Neural cell (in vitro differentiated cells): ENCODE measurements around the gene MAPK8IP3. TPM values are rescaled to one million over a fixed set of nuclear protein-coding genes. Genes with fewer than 3 reads are reported as not detected.

Experiments
- H2AFZ ChIP-seq: fragments of 200-600, 300-800 bp; sonication (generic), shearing (Covaris generic); 2 replicates; pipeline ENCODE4 v1.6.0; 2014; ENCODE audit warnings: low read depth, mild to moderate bottlenecking, antibody characterized with exemption, low read length, moderate library complexity
- H3F3A ChIP-seq: fragments of 200-600 bp; shearing (Covaris generic); 2 replicates; pipeline ENCODE4 v1.6.1; 2016; ENCODE audit warnings: mild to moderate bottlenecking, moderate library complexity, mixed read lengths, antibody characterized with exemption, low read length; ENCODE audit not compliant: insufficient read depth, poor library complexity, severe bottlenecking
- H3K27ac ChIP-seq: fragments of 200-600, 300-800 bp; sonication (generic), shearing (Covaris generic); 2 replicates; pipeline ENCODE4 v1.5.1; 2014; ENCODE audit warnings: mild to moderate bottlenecking, low read length, moderate library complexity
- H3K27me3 ChIP-seq: fragments of 300-800, 200-600 bp; sonication (generic), shearing (Covaris generic); 2 replicates; pipeline ENCODE4 v1.6.0; 2014; ENCODE audit warnings: mild to moderate bottlenecking, low read depth, low read length, moderate library complexity; ENCODE audit not compliant: insufficient read depth
- H3K36me3 ChIP-seq: fragments of 300-800, 200-600 bp; sonication (generic), shearing (Covaris generic); 2 replicates; pipeline ENCODE4 v1.5.1; 2014; ENCODE audit warnings: mild to moderate bottlenecking, antibody characterized with exemption, low read length, moderate library complexity; ENCODE audit not compliant: insufficient read depth
- H3K4me2 ChIP-seq: fragments of 300-800, 200-600 bp; sonication (generic), shearing (Covaris generic); 2 replicates; pipeline ENCODE4 v1.6.0; 2014; ENCODE audit warnings: mild to moderate bottlenecking, low read length
- H3K4me3 ChIP-seq: fragments of 300-800, 200-600 bp; sonication (generic), shearing (Covaris generic); 2 replicates; pipeline ENCODE4 v1.5.1; 2014; ENCODE audit warnings: mild to moderate bottlenecking, low read length, moderate library complexity
- H3K79me2 ChIP-seq: fragments of 200-600 bp; shearing (Covaris generic); replicated peaks from 2 replicates; pipeline ENCODE4 v1.6.0; 2014; ENCODE audit warnings: mild to moderate bottlenecking, low read length, moderate library complexity; ENCODE audit not compliant: insufficient read depth
- H3K9ac ChIP-seq: fragments of 300-800, 200-600 bp; sonication (generic), shearing (Covaris generic); 2 replicates; pipeline ENCODE4 v1.6.1; 2016; ENCODE audit warnings: mild to moderate bottlenecking, low read length, mixed read lengths
- H3K9me2 ChIP-seq: fragments of 200-600 bp; shearing (Covaris generic); 2 replicates; pipeline ENCODE4 v1.6.1; 2016; ENCODE audit warnings: mild to moderate bottlenecking, low read length, mixed read lengths; ENCODE audit not compliant: insufficient read depth
- H3K9me3 ChIP-seq: fragments of 200-600, 300-800 bp; sonication (generic), shearing (Covaris generic); 2 replicates; pipeline ENCODE4 v1.6.1; 2016; ENCODE audit warnings: mild to moderate bottlenecking, mixed run types, low read length, moderate library complexity, mixed read lengths
- H4K20me1 ChIP-seq: fragments of 200-600 bp; shearing (Covaris generic); 2 replicates; pipeline ENCODE4 v1.6.1; 2016; ENCODE audit warnings: mild to moderate bottlenecking, mixed run types; ENCODE audit not compliant: insufficient read depth
- CTCF ChIP-seq: fragments of 450-650 bp; IDR thresholded peaks from 2 replicates; pipeline ENCODE4 v1.5.1; 2014; ENCODE audit warnings: antibody characterized with exemption, mild to moderate bottlenecking, moderate library complexity; ENCODE audit not compliant: poor library complexity, severe bottlenecking
- EP300 ChIP-seq: fragments of 450-650 bp; conservative IDR thresholded peaks from 2 replicates; pipeline ENCODE4 v1.6.1; 2014; ENCODE audit warnings: antibody characterized with exemption, mild to moderate bottlenecking, moderate library complexity; ENCODE audit not compliant: poor library complexity, severe bottlenecking
- EZH2 ChIP-seq: fragments of 200-600, 300-800 bp; shearing (Covaris generic), sonication (generic); IDR thresholded peaks from 2 replicates; pipeline ENCODE4 v1.6.1; 2014; ENCODE audit warnings: antibody characterized with exemption, low read length, borderline replicate concordance, mild to moderate bottlenecking; ENCODE audit not compliant: insufficient read depth, poor library complexity, severe bottlenecking
- MXI1 ChIP-seq: fragments of 450-650 bp; conservative IDR thresholded peaks from 2 replicates; pipeline ENCODE4 v1.6.1; 2014; ENCODE audit warnings: antibody characterized with exemption, mild to moderate bottlenecking; ENCODE audit not compliant: poor library complexity, severe bottlenecking
- POLR2AphosphoS5 ChIP-seq: IDR thresholded peaks from 2 replicates; pipeline ENCODE4 v1.6.1; 2012
- RAD21 ChIP-seq: fragments of 450-650 bp; conservative IDR thresholded peaks from 2 replicates; pipeline ENCODE4 v1.6.1; 2014; ENCODE audit warnings: antibody characterized with exemption, mild to moderate bottlenecking, moderate library complexity
- REST ChIP-seq: IDR thresholded peaks from 2 replicates; pipeline ENCODE4 v1.6.1; 2012; ENCODE audit warnings: borderline replicate concordance
- SMC3 ChIP-seq: fragments of 450-650 bp; conservative IDR thresholded peaks from 2 replicates; pipeline ENCODE4 v1.6.1; 2014; ENCODE audit warnings: antibody characterized with exemption, mild to moderate bottlenecking, moderate library complexity; ENCODE audit not compliant: poor library complexity
- TAF1 ChIP-seq: IDR thresholded peaks from 2 replicates; pipeline ENCODE4 v1.6.1; 2012; ENCODE audit warnings: low read depth
- polyA plus RNA-seq: library from polyadenylated mRNA; depleted of rRNA; stranded (reverse); fragments of >200 nt; gene quantifications from 2 replicates; pipeline ENCODE4 v1.2.3, GENCODE V29; 2014

MAPK8IP3 gene
- polyA plus RNA-seq, 1 donor from 2014 or later = 51.0 TPM

GRCh38 chr16:1784977-1785845 is 79.2 kb downstream of the MAPK8IP3 start:
- Histone ChIP-seq H3F3A (no peaks in the 10 kb centered on the region), H3K4me2 (no peak overlapping the region), H2AFZ (no peak overlapping the region), H4K20me1 (peaks cover 9% of the 10 kb centered on the region), H3K79me2 (peaks cover 34% of the 10 kb centered on the region), H3K27me3 (no peaks in the 10 kb centered on the region), H3K9me2 (no peaks in the 10 kb centered on the region), H3K4me3 (no peak overlapping the region), H3K9me3 (no peaks in the 10 kb centered on the region), H3K27ac (no peak overlapping the region), H3K9ac (no peak overlapping the region), H3K36me3 (no peaks in the 10 kb centered on the region)
- no peak for TF ChIP-seq RAD21

DNA sequence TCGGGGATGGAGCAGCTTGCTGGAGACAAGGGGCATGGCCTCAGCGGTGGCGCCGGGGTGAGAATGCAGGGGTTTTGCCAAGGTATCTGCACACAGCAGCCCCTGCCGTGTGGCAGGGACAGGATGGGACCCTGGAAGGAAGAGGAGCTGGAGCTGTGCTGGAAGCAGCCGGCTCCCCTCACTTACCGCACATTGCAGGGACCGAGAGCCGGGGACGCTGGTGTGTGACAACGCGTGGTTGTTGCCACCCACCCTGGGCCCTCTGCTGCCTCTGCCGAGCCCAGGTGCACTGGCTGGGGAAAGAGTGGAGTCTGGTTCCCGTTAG is 79.8 kb downstream of the MAPK8IP3 start:
- H3K79me2 ChIP-seq = peaks cover 28% of the 10 kb centered on the region
- H3F3A ChIP-seq = no peaks in the 10 kb centered on the region
- no peak overlapping the region for H3K4me3 ChIP-seq

More for the DNA sequence above, 79.8 kb downstream of the MAPK8IP3 start:
- Histone ChIP-seq H3K9me3 (no peaks in the 10 kb centered on the region), H3K27ac (no peak overlapping the region), H2AFZ (no peak overlapping the region), H3K27me3 (no peaks in the 10 kb centered on the region), H3K36me3 (no peaks in the 10 kb centered on the region), H3K4me2 (no peak overlapping the region), H3K9ac (no peak overlapping the region), H4K20me1 (peaks cover 6% of the 10 kb centered on the region), H3K9me2 (no peaks in the 10 kb centered on the region)
- TF ChIP-seq RAD21 = no peak
- TF ChIP-seq POLR2AphosphoS5 = no peak
- TF ChIP-seq SMC3 = no peak
- no peak for TF ChIP-seq MXI1
- no peak for TF ChIP-seq EP300
- no peak for TF ChIP-seq EZH2
- no peak for TF ChIP-seq TAF1
- no peak for TF ChIP-seq REST
- no peak for TF ChIP-seq CTCF
